Sigmoid colon (tissue), 4 donors: ENCODE data around the gene PACS1.
A peak's percentile ranks its signal among the peaks of the same experiment; 100 is the strongest.

Experiments
- CTCF ChIP-seq, 4 experiments: fragments of 450-650 bp in 3 of 4; fragments of 200-600 bp in 1 of 4; IDR thresholded peaks; one replicate each; pipeline ENCODE4 v1.5.1; 2016 to 2019; ENCODE audit warnings: antibody characterized with exemption in 4 of 4, mild to moderate bottlenecking in 3 of 4, moderate library complexity in 2 of 4
- EP300 ChIP-seq, 4 donors: sonication (generic); formaldehyde crosslinking; IDR thresholded peaks; one replicate each; pipeline ENCODE4 v1.6.1; 2017; ENCODE audit warnings: antibody characterized with exemption in 4 of 4
- POLR2A ChIP-seq, 2 donors: fragments of 450-650 bp; IDR thresholded peaks; one replicate each; pipeline ENCODE4 v1.6.1; 2016; ENCODE audit warnings: antibody characterized with exemption in 2 of 2, mild to moderate bottlenecking in 2 of 2, moderate library complexity in 2 of 2
- POLR2AphosphoS5 ChIP-seq, 4 donors: sonication (generic); formaldehyde crosslinking; IDR thresholded peaks; one replicate each; pipeline ENCODE4 v1.6.1; 2017; ENCODE audit warnings: antibody characterized with exemption in 4 of 4

GRCh38 chr11:66268244-66268951 is 198.3 kb downstream of the PACS1 start, which contains the start of gene RAB1B:
- TF ChIP-seq CTCF (IDR thresholded peaks at IDR 0.05): no peak
- TF ChIP-seq POLR2A (IDR thresholded peaks at IDR 0.05): peak; percentile 59 to 81
- peak; percentile 95 to 97 (median 96) for TF ChIP-seq POLR2AphosphoS5 (IDR thresholded peaks at IDR 0.05)
- TF ChIP-seq EP300 (IDR thresholded peaks at IDR 0.05): no peak
